ENCODE results near the gene F8.

DNA sequence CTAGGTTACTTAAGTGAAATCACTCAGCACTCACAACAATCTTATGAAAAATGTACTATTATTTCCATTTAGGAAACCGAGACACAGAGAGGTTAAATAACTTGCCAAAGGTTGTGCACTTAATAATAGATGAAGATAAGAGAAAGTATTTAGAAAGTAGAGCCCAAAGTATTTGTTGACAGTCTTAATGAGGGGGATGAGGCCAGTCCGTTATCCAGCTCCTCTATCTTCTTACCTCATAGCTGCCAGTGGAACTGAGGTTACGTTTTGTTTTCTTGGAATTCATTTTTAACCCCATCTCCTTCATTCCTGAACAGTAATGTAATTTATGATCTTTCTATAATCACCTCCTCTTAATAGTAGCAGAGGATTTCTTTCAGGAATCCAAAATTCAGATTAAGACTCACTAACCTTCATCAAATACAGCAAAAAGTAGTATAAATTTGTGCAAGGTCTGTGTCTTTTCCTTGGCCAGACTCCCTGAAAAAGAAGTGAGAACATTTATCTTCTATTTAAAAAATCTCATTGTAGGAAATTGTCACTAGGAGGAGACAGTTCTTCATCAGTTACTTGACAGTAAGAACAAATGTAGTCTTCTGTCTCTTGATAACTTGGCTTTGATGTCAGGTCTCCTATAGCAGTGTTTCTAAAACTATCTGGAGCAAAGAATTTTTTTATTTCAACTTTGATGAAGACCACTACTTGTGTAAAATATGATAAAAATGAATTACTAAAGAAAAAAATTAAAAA, 35.5 kb downstream of the F8 start:
- TF ChIP-seq EZH2 (IDR thresholded peaks at IDR 0.05; ENCODE audit: insufficient read depth, poor library complexity, severe bottlenecking) (no peak), EZH2phosphoT487 (IDR thresholded peaks at IDR 0.05; ENCODE audit: insufficient read depth, low read depth) (no peak)
